ENCODE results near the gene RANBP6. TPM values are rescaled to one million over a fixed set of nuclear protein-coding genes. Genes with fewer than 3 reads are reported as not detected.

Gene RANBP6
- total RNA-seq, 4 donors from 2014 or later = 8.1 to 21.0 (median 16.9) TPM

DNA sequence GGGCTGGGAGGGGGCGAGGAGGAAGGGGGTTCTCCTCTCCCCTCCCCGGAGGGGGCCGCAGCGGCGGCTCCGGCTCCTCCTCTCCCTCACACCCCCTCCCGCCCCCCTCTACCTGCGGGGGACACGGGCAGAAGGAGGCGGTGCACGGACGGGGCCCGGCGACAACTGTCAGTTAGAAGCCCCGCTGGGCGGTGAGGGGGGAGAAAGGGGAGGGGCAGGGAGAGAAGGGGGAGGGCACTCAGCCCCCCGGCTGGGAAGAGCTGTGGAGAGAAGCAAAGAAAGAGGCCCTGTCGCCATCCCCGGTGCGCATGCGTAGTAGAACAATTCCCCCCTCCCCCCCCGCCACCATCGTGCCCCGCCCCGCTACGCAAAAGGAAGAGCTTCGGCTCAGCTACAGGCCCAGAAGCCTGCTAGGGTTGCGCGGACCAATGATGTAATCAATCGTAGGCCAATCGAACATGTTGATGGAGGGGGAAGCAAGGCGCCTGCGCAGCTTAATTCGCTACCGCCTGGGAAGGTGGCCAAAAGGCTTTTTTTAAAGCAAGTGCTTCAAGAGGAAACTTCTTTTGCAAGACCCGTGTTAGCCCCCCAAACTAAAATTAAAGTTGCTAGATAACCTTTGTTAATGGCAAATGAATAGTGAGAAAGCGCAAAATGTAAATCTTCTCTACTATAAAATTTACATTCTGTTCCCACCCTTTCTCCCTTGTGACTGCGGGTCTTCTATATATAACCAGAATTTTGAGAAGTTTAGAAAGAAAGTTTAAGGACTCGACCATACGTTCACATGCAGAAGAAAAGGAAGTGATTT, 7.0 kb downstream of the RANBP6 start:
- TF ChIP-seq POLR2A (IDR thresholded peaks at IDR 0.05) = peak; percentile 62 to 69
- TF ChIP-seq, protein P1, sequence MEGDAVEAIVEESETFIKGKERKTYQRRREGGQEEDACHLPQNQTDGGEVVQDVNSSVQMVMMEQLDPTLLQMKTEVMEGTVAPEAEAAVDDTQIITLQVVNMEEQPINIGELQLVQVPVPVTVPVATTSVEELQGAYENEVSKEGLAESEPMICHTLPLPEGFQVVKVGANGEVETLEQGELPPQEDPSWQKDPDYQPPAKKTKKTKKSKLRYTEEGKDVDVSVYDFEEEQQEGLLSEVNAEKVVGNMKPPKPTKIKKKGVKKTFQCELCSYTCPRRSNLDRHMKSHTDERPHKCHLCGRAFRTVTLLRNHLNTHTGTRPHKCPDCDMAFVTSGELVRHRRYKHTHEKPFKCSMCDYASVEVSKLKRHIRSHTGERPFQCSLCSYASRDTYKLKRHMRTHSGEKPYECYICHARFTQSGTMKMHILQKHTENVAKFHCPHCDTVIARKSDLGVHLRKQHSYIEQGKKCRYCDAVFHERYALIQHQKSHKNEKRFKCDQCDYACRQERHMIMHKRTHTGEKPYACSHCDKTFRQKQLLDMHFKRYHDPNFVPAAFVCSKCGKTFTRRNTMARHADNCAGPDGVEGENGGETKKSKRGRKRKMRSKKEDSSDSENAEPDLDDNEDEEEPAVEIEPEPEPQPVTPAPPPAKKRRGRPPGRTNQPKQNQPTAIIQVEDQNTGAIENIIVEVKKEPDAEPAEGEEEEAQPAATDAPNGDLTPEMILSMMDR (IDR thresholded peaks at IDR 0.05 in 4 of 5, conservative IDR thresholded peaks at IDR 0.05 in 1 of 5) = no peak
- in situ Hi-C loops (cut with MboI; ENCODE audit: low sequenced_read_pairs in 4 of 4) = loop anchor here in 2 of 4 donors (25.0 kb wide), 2 partner anchors 371 to 679 kb away; partner anchors contain the start of gene RIC1 (in 1 of the 2)
- peak; percentile 92 to 94 for ATAC-seq

GRCh38 chr9:6007770-6008168, 7.7 kb downstream of the RANBP6 start:
- peak; percentile 61 to 78 for DNase-seq
- in situ Hi-C loops (cut with MboI; ENCODE audit: low sequenced_read_pairs in 4 of 4) (loop anchor here in 2 of 4 donors (25.0 kb wide), 2 partner anchors 370 to 680 kb away; partner anchors contain the start of gene RIC1 (in 1 of the 2)), intact Hi-C loops (cut with DNase I; ENCODE audit: low total_unique reads) (loop anchor here (1.0 to 10.0 kb wide), 4 partner anchors 63 to 675 kb away; partner anchors contain the start of gene UHRF2)

More for the DNA sequence above, 7.0 kb downstream of the RANBP6 start:
- peaks cover 56 to 71% of the 10 kb centered on the region in 2 donors for H3K4me1 ChIP-seq
- intact Hi-C loops (cut with DNase I; ENCODE audit: low total_unique reads) = loop anchor here (1.0 to 10.0 kb wide), 4 partner anchors 64 to 674 kb away; partner anchors contain the start of gene UHRF2
- no peaks in the 10 kb centered on the region for H3K9me3 ChIP-seq
- H3K27ac ChIP-seq = peak overlapping the region; percentile 96 to 99 (median 99)
- H3K27me3 ChIP-seq = no peaks in the 10 kb centered on the region
- H3K36me3 ChIP-seq = peaks cover 0 to 6% of the 10 kb centered on the region in 2 donors
- H3K4me3 ChIP-seq = peak overlapping the region; percentile 81 to 96 (median 94)
- DNase-seq = peak; percentile 97 to 98

GRCh38 chr9:6007058-6007769, 8.2 kb downstream of the RANBP6 start:
- peak; percentile 7 to 16 for ATAC-seq
- in situ Hi-C loops (cut with MboI; ENCODE audit: low sequenced_read_pairs in 4 of 4) (loop anchor here in 2 of 4 donors (25.0 kb wide), 2 partner anchors 370 to 680 kb away; partner anchors contain the start of gene RIC1 (in 1 of the 2)), intact Hi-C loops (cut with DNase I; ENCODE audit: low total_unique reads) (loop anchor here (5.0 to 10.0 kb wide), 2 partner anchors 62 to 675 kb away; no protein-coding TSS in a partner anchor)
- TF ChIP-seq POLR2A (IDR thresholded peaks at IDR 0.05) = peak; percentile 34 to 53
- TF ChIP-seq, protein P1 (IDR thresholded peaks at IDR 0.05 in 4 of 5, conservative IDR thresholded peaks at IDR 0.05 in 1 of 5) = no peak
- no peaks in the 10 kb centered on the region for H3K9me3 ChIP-seq
- peaks cover 55 to 69% of the 10 kb centered on the region in 2 donors for H3K4me1 ChIP-seq
- no peaks in the 10 kb centered on the region for H3K36me3 ChIP-seq
- DNase-seq = peak; percentile 74 to 75
- peak overlapping the region; percentile 96 to 99 (median 99) for H3K27ac ChIP-seq
- no peaks in the 10 kb centered on the region for H3K27me3 ChIP-seq
- H3K4me3 ChIP-seq = peak overlapping the region; percentile 81 to 96 (median 94)

More at GRCh38 chr9:6007770-6008168, 7.7 kb downstream of the RANBP6 start:
- no peaks in the 10 kb centered on the region for H3K9me3 ChIP-seq
- ATAC-seq = peak; percentile 81 to 83
- H3K27me3 ChIP-seq = no peaks in the 10 kb centered on the region
- H3K4me3 ChIP-seq = peak overlapping the region; percentile 81 to 96 (median 94)
- no peaks in the 10 kb centered on the region for H3K36me3 ChIP-seq
- peaks cover 58 to 71% of the 10 kb centered on the region in 2 donors for H3K4me1 ChIP-seq
- H3K27ac ChIP-seq = peak overlapping the region; percentile 96 to 99 (median 99)
- no peak for TF ChIP-seq POLR2A (IDR thresholded peaks at IDR 0.05)
- TF ChIP-seq, protein P1 (IDR thresholded peaks at IDR 0.05 in 4 of 5, conservative IDR thresholded peaks at IDR 0.05 in 1 of 5) = no peak

GRCh38 chr9:6006749-6007057, 8.7 kb downstream of the RANBP6 start:
- no peak for TF ChIP-seq POLR2A (IDR thresholded peaks at IDR 0.05)
- TF ChIP-seq, protein P1 (IDR thresholded peaks at IDR 0.05 in 4 of 5, conservative IDR thresholded peaks at IDR 0.05 in 1 of 5) = no peak
- intact Hi-C loops (cut with DNase I; ENCODE audit: low total_unique reads) (loop anchor here (5.0 to 10.0 kb wide), 2 partner anchors 62 to 676 kb away; no protein-coding TSS in a partner anchor), in situ Hi-C loops (cut with MboI; ENCODE audit: low sequenced_read_pairs in 4 of 4) (loop anchor here in 2 of 4 donors (25.0 kb wide), 2 partner anchors 369 to 681 kb away; partner anchors contain the start of gene RIC1 (in 1 of the 2))
- Histone ChIP-seq H3K27me3 (no peaks in the 10 kb centered on the region), H3K36me3 (no peaks in the 10 kb centered on the region), H3K4me1 (peaks cover 50 to 68% of the 10 kb centered on the region in 2 donors), H3K9me3 (no peaks in the 10 kb centered on the region), H3K4me3 (peak overlapping the region; percentile 81 to 96 (median 94)), H3K27ac (peak overlapping the region; percentile 96 to 99 (median 99))
- DNase-seq = no peak
- ATAC-seq = no peak
